Measurements from ENCODE around the gene MED10. TPM values are rescaled to one million over a fixed set of nuclear protein-coding genes. Genes with fewer than 3 reads are reported as not detected.

Gene MED10
- total and polyA plus RNA-seq, 2 experiments from 2014 or later, result 16.0 to 58.1 TPM

GRCh38 chr5:6404129-6404528 lies 25.8 kb upstream of the MED10 start:
- H3K27ac ChIP-seq (ENCODE audit: low read depth), result no peak overlapping the region
- no peaks in the 10 kb centered on the region for H3K9me2 ChIP-seq (ENCODE audit: insufficient read depth)
- no peak overlapping the region for H3K4me2 ChIP-seq
- Mint-ChIP-seq H3K9me3 (peaks cover 4% of the 10 kb centered on the region; the same call in 1 of the 3 replicates), H3K4me1 (peaks cover 14% of the 10 kb centered on the region), H3K27ac (no peak overlapping the region), H3K4me3 (no peak overlapping the region), H3K36me3 (ENCODE audit: low read depth) (no peaks in the 10 kb centered on the region), H3K27me3 (ENCODE audit: insufficient read depth, low read depth, poor library complexity) (peaks cover 6% of the 10 kb centered on the region)
- TF ChIP-seq CREB1 (CRISPR knock-in tag; IDR thresholded peaks at IDR 0.05; ENCODE audit: low read depth) (no peak), POLR2AphosphoS5 (IDR thresholded peaks at IDR 0.05; ENCODE audit: low read depth) (no peak), NANOG (IDR thresholded peaks at IDR 0.05; ENCODE audit: borderline replicate concordance) (no peak), STAT1 (IDR thresholded peaks at IDR 0.05; ENCODE audit: unreplicated experiment) (no peak), EZH2phosphoT487 (IDR thresholded peaks at IDR 0.05; ENCODE audit: unreplicated experiment) (no peak), EZH2 (IDR thresholded peaks at IDR 0.05; ENCODE audit: low read depth, unreplicated experiment) (no peak), ZNF114 (CRISPR knock-in tag; IDR thresholded peaks at IDR 0.05) (no peak), JUNB (IDR thresholded peaks at IDR 0.05; ENCODE audit: unreplicated experiment) (no peak)
- TF ChIP-seq, protein P1, sequence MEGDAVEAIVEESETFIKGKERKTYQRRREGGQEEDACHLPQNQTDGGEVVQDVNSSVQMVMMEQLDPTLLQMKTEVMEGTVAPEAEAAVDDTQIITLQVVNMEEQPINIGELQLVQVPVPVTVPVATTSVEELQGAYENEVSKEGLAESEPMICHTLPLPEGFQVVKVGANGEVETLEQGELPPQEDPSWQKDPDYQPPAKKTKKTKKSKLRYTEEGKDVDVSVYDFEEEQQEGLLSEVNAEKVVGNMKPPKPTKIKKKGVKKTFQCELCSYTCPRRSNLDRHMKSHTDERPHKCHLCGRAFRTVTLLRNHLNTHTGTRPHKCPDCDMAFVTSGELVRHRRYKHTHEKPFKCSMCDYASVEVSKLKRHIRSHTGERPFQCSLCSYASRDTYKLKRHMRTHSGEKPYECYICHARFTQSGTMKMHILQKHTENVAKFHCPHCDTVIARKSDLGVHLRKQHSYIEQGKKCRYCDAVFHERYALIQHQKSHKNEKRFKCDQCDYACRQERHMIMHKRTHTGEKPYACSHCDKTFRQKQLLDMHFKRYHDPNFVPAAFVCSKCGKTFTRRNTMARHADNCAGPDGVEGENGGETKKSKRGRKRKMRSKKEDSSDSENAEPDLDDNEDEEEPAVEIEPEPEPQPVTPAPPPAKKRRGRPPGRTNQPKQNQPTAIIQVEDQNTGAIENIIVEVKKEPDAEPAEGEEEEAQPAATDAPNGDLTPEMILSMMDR (conservative IDR thresholded peaks at IDR 0.05; ENCODE audit: low read depth in 2 of 2), result no peak
- TF ChIP-seq, protein P2, sequence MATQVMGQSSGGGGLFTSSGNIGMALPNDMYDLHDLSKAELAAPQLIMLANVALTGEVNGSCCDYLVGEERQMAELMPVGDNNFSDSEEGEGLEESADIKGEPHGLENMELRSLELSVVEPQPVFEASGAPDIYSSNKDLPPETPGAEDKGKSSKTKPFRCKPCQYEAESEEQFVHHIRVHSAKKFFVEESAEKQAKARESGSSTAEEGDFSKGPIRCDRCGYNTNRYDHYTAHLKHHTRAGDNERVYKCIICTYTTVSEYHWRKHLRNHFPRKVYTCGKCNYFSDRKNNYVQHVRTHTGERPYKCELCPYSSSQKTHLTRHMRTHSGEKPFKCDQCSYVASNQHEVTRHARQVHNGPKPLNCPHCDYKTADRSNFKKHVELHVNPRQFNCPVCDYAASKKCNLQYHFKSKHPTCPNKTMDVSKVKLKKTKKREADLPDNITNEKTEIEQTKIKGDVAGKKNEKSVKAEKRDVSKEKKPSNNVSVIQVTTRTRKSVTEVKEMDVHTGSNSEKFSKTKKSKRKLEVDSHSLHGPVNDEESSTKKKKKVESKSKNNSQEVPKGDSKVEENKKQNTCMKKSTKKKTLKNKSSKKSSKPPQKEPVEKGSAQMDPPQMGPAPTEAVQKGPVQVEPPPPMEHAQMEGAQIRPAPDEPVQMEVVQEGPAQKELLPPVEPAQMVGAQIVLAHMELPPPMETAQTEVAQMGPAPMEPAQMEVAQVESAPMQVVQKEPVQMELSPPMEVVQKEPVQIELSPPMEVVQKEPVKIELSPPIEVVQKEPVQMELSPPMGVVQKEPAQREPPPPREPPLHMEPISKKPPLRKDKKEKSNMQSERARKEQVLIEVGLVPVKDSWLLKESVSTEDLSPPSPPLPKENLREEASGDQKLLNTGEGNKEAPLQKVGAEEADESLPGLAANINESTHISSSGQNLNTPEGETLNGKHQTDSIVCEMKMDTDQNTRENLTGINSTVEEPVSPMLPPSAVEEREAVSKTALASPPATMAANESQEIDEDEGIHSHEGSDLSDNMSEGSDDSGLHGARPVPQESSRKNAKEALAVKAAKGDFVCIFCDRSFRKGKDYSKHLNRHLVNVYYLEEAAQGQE (IDR thresholded peaks at IDR 0.05; ENCODE audit: unreplicated experiment), result no peak
- TF ChIP-seq, protein P3, sequence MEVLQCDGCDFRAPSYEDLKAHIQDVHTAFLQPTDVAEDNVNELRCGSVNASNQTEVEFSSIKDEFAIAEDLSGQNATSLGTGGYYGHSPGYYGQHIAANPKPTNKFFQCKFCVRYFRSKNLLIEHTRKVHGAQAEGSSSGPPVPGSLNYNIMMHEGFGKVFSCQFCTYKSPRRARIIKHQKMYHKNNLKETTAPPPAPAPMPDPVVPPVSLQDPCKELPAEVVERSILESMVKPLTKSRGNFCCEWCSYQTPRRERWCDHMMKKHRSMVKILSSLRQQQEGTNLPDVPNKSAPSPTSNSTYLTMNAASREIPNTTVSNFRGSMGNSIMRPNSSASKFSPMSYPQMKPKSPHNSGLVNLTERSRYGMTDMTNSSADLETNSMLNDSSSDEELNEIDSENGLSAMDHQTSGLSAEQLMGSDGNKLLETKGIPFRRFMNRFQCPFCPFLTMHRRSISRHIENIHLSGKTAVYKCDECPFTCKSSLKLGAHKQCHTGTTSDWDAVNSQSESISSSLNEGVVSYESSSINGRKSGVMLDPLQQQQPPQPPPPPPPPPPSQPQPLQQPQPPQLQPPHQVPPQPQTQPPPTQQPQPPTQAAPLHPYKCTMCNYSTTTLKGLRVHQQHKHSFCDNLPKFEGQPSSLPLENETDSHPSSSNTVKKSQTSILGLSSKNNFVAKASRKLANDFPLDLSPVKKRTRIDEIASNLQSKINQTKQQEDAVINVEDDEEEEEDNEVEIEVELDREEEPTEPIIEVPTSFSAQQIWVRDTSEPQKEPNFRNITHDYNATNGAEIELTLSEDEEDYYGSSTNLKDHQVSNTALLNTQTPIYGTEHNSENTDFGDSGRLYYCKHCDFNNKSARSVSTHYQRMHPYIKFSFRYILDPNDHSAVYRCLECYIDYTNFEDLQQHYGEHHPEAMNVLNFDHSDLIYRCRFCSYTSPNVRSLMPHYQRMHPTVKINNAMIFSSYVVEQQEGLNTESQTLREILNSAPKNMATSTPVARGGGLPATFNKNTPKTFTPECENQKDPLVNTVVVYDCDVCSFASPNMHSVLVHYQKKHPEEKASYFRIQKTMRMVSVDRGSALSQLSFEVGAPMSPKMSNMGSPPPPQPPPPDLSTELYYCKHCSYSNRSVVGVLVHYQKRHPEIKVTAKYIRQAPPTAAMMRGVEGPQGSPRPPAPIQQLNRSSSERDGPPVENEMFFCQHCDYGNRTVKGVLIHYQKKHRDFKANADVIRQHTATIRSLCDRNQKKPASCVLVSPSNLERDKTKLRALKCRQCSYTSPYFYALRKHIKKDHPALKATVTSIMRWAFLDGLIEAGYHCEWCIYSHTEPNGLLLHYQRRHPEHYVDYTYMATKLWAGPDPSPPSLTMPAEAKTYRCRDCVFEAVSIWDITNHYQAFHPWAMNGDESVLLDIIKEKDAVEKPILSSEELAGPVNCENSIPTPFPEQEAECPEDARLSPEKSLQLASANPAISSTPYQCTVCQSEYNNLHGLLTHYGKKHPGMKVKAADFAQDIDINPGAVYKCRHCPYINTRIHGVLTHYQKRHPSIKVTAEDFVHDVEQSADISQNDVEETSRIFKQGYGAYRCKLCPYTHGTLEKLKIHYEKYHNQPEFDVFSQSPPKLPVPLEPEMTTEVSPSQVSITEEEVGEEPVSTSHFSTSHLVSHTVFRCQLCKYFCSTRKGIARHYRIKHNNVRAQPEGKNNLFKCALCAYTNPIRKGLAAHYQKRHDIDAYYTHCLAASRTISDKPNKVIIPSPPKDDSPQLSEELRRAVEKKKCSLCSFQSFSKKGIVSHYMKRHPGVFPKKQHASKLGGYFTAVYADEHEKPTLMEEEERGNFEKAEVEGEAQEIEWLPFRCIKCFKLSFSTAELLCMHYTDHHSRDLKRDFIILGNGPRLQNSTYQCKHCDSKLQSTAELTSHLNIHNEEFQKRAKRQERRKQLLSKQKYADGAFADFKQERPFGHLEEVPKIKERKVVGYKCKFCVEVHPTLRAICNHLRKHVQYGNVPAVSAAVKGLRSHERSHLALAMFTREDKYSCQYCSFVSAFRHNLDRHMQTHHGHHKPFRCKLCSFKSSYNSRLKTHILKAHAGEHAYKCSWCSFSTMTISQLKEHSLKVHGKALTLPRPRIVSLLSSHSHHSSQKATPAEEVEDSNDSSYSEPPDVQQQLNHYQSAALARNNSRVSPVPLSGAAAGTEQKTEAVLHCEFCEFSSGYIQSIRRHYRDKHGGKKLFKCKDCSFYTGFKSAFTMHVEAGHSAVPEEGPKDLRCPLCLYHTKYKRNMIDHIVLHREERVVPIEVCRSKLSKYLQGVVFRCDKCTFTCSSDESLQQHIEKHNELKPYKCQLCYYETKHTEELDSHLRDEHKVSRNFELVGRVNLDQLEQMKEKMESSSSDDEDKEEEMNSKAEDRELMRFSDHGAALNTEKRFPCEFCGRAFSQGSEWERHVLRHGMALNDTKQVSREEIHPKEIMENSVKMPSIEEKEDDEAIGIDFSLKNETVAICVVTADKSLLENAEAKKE (CRISPR knock-in tag; IDR thresholded peaks at IDR 0.05), result no peak
- TF ChIP-seq, protein P4, sequence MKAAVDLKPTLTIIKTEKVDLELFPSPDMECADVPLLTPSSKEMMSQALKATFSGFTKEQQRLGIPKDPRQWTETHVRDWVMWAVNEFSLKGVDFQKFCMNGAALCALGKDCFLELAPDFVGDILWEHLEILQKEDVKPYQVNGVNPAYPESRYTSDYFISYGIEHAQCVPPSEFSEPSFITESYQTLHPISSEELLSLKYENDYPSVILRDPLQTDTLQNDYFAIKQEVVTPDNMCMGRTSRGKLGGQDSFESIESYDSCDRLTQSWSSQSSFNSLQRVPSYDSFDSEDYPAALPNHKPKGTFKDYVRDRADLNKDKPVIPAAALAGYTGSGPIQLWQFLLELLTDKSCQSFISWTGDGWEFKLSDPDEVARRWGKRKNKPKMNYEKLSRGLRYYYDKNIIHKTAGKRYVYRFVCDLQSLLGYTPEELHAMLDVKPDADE (IDR thresholded peaks at IDR 0.05), result no peak
- no peaks in the 10 kb centered on the region for H3K4me1 ChIP-seq (ENCODE audit: insufficient read depth)
- H3K79me2 ChIP-seq (replicated peaks; ENCODE audit: insufficient read depth), result no peaks in the 10 kb centered on the region
- H3F3A ChIP-seq (replicated peaks; ENCODE audit: low read depth), result no peaks in the 10 kb centered on the region
- DNase-seq (ENCODE audit: low spot score), result no peak
- no peaks in the 10 kb centered on the region for H3K36me3 ChIP-seq (ENCODE audit: insufficient read depth)
- H3K27me3 ChIP-seq (ENCODE audit: insufficient read depth), result no peaks in the 10 kb centered on the region
- no peak for ATAC-seq
- H4K20me1 ChIP-seq (replicated peaks; ENCODE audit: insufficient read depth), result no peaks in the 10 kb centered on the region
- H2AFZ ChIP-seq, result no peak overlapping the region
- no peak overlapping the region for H3K4me3 ChIP-seq
